ENCODE data around the gene ZNF541. TPM values are rescaled to one million over a fixed set of nuclear protein-coding genes. Genes with fewer than 3 reads are reported as not detected.

ZNF541 gene
- total and polyA plus RNA-seq, 5 donors: 0.20 to 0.23 TPM; not detected in 3

DNA sequence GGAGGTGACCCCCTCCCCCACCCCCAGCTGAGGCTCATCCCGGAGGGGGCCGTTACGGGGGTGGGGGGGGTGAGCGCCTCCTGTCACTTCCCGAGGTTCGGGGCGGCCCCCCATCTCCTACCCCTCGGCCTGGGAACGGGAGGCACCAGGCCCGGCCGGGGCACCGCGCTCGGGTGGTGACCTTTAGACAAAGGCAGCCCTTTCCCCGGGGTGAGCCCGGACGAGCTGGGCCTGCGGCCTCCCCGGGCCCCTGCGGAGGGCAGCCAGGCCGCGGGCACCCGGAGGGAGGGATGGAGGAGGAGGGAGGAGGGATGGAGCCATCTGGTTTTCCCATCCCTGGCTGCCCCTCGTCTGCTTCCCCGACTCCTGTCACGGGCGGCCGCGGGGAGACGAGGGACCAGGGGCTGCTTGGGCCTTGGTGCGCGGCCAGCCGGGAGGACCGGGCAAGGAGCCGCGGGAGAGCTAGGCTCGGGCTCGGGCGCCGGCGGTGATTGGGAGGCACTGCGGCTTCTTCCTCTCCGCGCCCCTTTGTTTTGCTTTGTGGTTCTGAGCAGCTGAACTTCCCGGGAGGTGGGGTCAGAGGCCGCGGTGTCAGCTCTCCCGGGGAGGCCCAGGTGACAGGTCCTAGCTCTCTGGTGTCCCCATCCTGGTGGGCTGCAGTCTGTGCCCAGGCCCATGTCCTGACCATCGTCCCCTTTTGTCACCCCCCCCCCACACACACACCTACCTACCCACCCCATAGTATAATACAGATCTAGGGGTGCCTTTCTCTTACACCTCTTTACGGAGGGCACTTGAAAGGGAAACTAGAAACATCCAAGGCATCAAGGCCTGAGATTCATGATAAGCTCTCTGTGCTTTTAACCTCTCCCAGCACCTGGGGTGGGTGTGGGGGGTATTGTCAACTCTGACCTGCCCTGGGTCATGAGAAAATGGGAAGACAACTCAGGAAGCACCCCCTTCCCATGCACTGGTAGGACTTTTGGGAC lies 37.3 kb upstream of the ZNF541 start:
- intact Hi-C loops (cut with DNase I): loop anchor here (5.0 to 10.0 kb wide), 5 partner anchors 47 to 95 kb away; partner anchors contain the start of gene NAPA (in 2 of the 4)
- DNase-seq (peak; percentile 44 to 79 (median 75)), ATAC-seq (peak; percentile 19 to 31)
- under 1% methylated on average over 50 of the region's 50 CpGs for WGBS
- Histone ChIP-seq H3K27ac (ENCODE audit: low read length) (peak overlapping the region; percentile 16), H3K4me1 (ENCODE audit: control insufficient read depth, insufficient read depth, low read length) (no peaks in the 10 kb centered on the region), H3K27me3 (ENCODE audit: control insufficient read depth, insufficient read depth) (no peaks in the 10 kb centered on the region), H3K9me3 (ENCODE audit: control insufficient read depth, low read length) (no peaks in the 10 kb centered on the region), H3K4me3 (ENCODE audit: low read length) (peak overlapping the region; percentile 57)

DNA sequence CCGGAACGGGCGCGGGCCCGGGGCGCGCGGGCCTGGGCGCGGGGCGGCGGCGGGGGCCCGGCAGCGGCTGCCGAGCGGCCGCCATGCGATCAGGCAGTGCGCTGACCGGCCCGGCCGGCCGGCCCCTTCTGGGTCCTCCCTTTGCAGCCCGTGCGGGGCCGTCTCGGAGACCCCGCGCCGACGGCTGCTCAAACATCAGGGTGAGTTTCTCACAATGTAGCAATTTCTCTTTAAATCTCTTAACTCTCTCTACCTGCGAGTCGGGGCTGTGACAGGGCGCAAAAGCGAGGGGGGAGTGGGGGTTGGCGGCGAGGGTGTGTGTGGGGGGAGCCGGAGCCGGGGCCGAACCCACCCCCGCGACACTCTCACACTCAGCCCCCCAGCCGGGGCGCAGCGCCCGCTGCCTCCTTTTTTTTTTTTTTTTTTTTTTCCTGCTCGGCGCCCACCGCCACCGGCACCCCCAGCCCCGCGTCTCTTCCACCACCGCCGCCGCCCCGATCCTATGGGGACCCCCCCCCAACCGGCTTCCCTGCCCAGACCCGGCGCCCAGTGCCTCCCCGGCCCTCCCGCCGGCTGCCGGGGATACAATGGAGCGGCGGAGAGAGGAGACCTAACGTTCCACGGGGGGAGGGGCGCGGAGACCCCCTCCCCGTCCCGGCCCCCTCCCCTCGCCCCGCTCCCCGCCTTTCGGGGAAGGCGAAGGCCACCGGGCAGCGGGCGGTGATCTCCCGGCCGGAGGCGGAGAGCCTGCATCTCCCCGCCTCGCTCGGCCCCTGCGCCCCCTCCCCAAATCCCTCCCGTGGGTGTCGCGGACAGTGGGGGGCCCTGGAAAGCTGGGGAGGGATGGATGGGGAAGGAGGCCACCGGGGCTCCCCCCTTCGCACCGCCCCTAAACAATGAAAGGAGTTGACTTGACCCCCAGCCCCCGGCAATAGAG lies 36.3 kb upstream of the ZNF541 start, which contains the start of gene BICRA:
BICRA (plus strand) TSS at position 166 of the 937 bp plus-strand sequence. CDS start 64,441 bp downstream, outside the sequence.
- H3K27ac ChIP-seq (ENCODE audit: low read length): peak within 1 kb of the TSS; percentile 88
- whole genome bisulfite sequencing: under 1% methylated on average over 91 of the region's 94 CpGs
- peak; percentile 85 to 95 (median 94) for DNase-seq
- H3K4me3 ChIP-seq (ENCODE audit: low read length): peak within 1 kb of the TSS; percentile 57
- no peaks in the 10 kb centered on the region for H3K4me1 ChIP-seq (ENCODE audit: control insufficient read depth, insufficient read depth, low read length)
- intact Hi-C loops (cut with DNase I): loop anchor here in 3 of 4 donors (5.0 to 10.0 kb wide), 4 partner anchors 56 to 94 kb away; partner anchors contain the start of gene NAPA (in 2 of the 3)
- no peaks in the 10 kb centered on the region for H3K9me3 ChIP-seq (ENCODE audit: control insufficient read depth, low read length)
- ATAC-seq: peak; percentile 62 to 65
- H3K27me3 ChIP-seq (ENCODE audit: control insufficient read depth, insufficient read depth): no peaks in the 10 kb centered on the region

DNA sequence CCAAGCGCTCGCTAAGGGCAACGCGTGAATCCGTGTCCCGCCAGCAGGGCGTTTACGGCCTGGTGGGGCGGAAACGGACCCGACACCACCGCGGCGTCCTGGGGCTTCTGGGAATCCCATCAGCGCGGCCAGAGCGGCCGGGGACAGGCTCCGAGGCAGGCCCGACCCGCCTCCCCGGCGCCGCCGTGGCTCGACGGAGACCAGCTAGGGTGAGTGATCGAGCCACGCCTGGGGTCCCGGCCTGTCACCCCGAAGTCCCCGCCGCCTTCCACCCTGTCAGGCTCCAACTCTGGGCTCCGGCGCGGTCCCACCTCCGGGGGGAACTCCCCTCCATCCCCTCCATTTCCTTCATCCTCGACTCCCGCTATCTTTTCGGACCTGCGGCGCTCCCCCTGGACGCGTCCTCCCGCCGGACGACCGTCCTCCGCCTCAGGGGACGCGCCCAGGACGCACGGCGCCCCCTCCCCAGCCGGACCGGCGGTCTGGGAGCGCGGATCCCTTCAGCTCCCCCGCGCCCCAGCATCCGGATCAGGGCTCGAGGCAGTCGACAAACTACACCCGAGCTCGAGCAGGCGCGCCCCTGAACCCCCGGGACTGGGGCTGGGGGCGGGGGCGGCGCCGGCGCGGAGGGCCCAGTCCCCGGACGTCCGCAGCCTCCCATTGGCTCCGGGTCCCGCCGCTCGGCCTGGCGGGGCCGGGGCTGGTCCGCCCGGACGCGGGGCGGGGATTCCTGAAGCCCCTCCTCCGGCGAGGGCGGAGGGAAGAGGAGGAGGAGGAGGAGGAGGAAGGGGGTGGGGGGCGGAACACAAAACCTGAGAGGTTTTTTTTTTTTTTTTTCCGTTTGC lies 35.3 kb upstream of the ZNF541 start:
- Histone ChIP-seq H3K9me3 (ENCODE audit: control insufficient read depth, low read length) (no peaks in the 10 kb centered on the region), H3K27ac (ENCODE audit: low read length) (peak overlapping the region; percentile 88), H3K4me1 (ENCODE audit: control insufficient read depth, insufficient read depth, low read length) (no peaks in the 10 kb centered on the region), H3K4me3 (ENCODE audit: low read length) (peak overlapping the region; percentile 57), H3K27me3 (ENCODE audit: control insufficient read depth, insufficient read depth) (no peaks in the 10 kb centered on the region)
- WGBS: under 1% methylated on average over 94 of the region's 94 CpGs
- peak; percentile 95 to 99 (median 98) for DNase-seq
- intact Hi-C loops (cut with DNase I): loop anchor here in 3 of 4 donors (5.0 to 10.0 kb wide), 4 partner anchors 57 to 93 kb away; partner anchors contain the start of gene NAPA (in 2 of the 3)
- ATAC-seq: peak; percentile 96

DNA sequence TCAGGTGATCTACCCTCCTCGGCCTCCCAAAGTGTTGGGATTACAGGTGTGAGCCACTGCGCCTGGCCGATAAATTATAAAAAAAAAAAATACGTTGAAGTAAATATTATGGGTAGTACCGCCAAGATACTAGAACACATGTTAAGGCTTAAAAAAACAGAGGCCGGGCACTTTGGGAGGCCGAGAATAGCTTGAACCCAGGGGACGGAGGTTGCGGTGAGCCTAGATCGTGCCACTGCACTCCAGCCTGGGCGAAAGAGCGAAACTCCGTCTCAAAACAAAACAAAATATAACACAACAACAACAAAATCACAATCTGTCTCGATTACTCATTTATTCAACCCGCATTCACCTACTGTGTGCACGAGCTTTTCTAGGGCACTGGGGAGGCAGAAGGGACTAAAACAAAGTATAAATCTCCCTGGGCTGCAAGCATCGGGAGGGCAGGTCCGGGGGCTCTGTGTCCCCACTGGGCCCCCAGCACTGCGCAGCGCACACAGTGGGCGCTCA lies 34.7 kb upstream of the ZNF541 start:
- intact Hi-C loops (cut with DNase I): loop anchor here in 3 of 4 donors (5.0 to 10.0 kb wide), 4 partner anchors 57 to 93 kb away; partner anchors contain the start of gene NAPA (in 2 of the 3)
- DNase-seq (no peak), ATAC-seq (no peak)
- no peaks in the 10 kb centered on the region for H3K27me3 ChIP-seq (ENCODE audit: control insufficient read depth, insufficient read depth)
- peak overlapping the region; percentile 88 for H3K27ac ChIP-seq (ENCODE audit: low read length)
- H3K4me1 ChIP-seq (ENCODE audit: control insufficient read depth, insufficient read depth, low read length): no peaks in the 10 kb centered on the region
- WGBS: 40% methylated on average over 21 of the region's 21 CpGs
- no peaks in the 10 kb centered on the region for H3K9me3 ChIP-seq (ENCODE audit: control insufficient read depth, low read length)
- H3K4me3 ChIP-seq (ENCODE audit: low read length): peak overlapping the region; percentile 57

DNA sequence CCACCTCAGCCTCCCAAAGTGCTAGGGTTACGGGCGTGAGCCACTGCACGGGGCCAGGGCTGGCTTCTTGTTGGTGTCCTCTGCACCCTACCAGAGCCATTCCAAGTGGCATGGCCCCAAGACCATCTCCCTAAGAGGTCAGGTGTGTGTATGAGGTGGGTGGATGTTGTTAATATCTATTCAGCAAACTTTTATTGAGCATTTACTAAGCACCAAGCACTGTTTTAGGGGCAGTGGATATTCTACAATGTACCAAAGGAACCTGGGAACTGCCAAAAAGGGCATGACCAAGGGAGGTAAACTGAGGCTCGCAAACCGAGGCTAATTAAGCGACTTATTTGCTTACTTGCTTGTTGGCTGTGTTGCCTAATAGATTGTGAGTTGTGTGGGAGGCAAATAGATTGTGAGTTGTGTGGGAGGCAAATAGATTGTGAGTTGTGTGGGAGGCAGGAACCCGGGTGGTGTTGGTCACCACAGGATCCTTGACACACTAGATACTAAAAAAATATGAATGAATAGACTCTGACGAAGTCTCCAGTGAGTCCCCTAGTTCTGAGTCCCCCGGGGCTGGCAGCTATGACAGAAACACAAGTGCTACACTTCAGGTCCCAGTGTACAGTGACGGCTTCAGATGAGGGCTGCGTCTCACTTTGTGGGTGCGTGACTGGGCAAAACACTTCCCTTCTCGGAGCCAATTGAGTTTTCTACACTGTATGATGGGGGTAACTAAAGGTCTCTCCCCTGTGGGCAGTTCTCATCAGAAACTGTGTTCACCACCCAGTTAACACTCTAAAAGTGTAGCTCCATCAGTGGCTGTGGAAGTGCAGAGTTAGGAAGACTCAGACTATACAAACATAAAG lies 31.0 kb upstream of the ZNF541 start:
- Histone ChIP-seq H3K4me1 (ENCODE audit: control insufficient read depth, insufficient read depth, low read length) (no peaks in the 10 kb centered on the region), H3K27ac (ENCODE audit: low read length) (no peak overlapping the region), H3K9me3 (ENCODE audit: control insufficient read depth, low read length) (no peaks in the 10 kb centered on the region), H3K27me3 (ENCODE audit: control insufficient read depth, insufficient read depth) (no peaks in the 10 kb centered on the region), H3K4me3 (ENCODE audit: low read length) (no peak overlapping the region)
- no peak for DNase-seq
- ATAC-seq: no peak
- 56% methylated on average over 13 of the region's 13 CpGs for WGBS
- intact Hi-C loops (cut with DNase I): loop anchor here in 2 of 4 donors (10.0 kb wide), 3 partner anchors 61 to 91 kb away; partner anchors contain the start of gene NAPA (in 2 of the 2)

DNA sequence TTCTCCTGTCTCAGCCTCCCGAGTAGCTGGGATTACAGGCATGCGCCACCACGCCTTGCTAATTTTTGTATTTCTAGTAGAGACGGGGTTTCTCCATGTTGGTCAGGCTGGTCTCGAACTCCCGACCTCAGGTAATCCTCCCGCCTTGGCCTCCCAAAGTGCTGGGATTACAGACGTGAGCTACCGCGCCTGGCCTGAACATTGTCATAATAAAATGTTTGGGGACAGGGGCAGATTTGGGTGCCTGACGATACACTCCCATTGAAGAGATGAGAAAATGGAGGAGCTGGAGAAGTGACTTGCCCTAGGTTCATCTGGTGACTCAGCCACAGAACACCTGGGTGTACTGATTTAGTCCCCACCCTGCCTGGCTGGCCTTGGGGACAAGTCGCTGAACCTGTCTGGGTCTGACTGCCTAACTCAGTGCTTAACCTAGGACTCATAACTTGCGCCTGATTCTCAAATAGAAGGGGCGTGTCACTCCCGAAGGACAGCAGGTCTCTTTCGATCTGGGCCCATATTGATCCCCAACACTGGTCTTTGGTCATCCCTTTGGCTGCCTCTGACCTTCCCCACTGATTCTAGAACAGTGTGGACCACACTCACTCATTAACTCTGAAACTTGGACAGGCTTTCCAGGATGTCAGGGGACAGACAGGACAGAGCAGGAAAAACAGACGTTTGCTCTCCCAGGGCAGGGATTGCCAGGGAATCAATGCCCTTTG lies 28.4 kb upstream of the ZNF541 start:
- DNase-seq: no peak
- 76% methylated on average over 17 of the region's 17 CpGs for WGBS
- H3K27ac ChIP-seq (ENCODE audit: low read length): no peak overlapping the region
- peaks cover 2% of the 10 kb centered on the region for H3K4me1 ChIP-seq (ENCODE audit: control insufficient read depth, insufficient read depth, low read length)
- H3K4me3 ChIP-seq (ENCODE audit: low read length): peak overlapping the region; percentile 81
- intact Hi-C loops (cut with DNase I): loop anchor here in 2 of 4 donors (10.0 kb wide), 3 partner anchors 63 to 93 kb away; partner anchors contain the start of gene NAPA (in 2 of the 2)
- ATAC-seq: no peak
- H3K27me3 ChIP-seq (ENCODE audit: control insufficient read depth, insufficient read depth): no peaks in the 10 kb centered on the region
- H3K9me3 ChIP-seq (ENCODE audit: control insufficient read depth, low read length): no peaks in the 10 kb centered on the region

DNA sequence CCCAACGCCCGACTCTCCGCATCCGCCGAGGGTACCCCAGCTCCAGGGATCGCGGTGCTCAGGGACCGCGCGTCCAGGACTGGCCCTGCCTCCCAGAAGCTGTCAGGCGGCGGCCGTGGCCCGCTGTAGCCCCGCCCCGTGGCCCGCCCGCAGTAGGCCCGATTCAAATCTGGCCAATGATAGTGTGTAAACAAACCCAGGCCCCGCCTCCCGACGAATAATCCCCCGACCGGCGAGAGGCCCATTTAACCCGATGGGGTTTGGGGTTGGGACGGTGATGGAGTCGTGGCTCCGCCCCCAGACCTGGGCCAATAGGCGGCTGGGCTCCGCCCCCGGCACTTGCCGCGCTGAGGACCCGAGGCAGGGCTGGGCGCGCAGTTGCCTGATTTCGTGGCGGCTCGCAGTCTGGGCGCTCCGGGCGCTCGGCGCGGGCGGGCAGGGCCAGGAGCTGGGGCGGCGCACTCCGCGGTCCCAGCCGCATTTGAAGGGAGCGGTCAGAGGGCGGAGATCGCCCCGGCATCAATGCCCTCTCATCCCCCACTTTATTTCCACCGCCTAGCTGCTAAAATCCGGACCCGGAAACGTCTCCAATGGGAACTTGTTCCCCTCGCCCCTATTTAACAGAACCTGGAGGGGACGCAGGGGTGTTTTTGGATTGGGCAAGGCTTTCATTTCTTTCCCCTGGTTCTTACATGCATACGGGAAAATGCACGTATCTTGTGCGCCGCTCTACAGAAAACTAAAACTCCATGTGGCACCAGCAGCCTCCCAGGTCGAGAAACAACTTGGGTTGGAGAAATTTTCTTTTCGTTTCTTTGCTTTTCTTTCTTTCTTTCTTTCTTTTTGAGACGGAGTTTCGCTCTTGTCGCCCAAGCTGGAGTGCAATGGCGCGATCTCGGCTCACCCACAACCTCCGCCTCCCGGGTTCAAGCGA lies 27.6 kb upstream of the ZNF541 start:
- intact Hi-C loops (cut with DNase I): loop anchor here in 2 of 4 donors (10.0 kb wide), 3 partner anchors 64 to 94 kb away; partner anchors contain the start of gene NAPA (in 2 of the 2)
- peak overlapping the region; percentile 81 for H3K4me3 ChIP-seq (ENCODE audit: low read length)
- H3K27ac ChIP-seq (ENCODE audit: low read length): peak overlapping the region; percentile 97
- H3K9me3 ChIP-seq (ENCODE audit: control insufficient read depth, low read length): no peaks in the 10 kb centered on the region
- ATAC-seq (peak; percentile 99), DNase-seq (peak; percentile 100)
- peaks cover 2% of the 10 kb centered on the region for H3K4me1 ChIP-seq (ENCODE audit: control insufficient read depth, insufficient read depth, low read length)
- WGBS: 4% methylated on average over 77 of the region's 77 CpGs
- H3K27me3 ChIP-seq (ENCODE audit: control insufficient read depth, insufficient read depth): no peaks in the 10 kb centered on the region

Data from right cardiac atrium (tissue), 5 donors.